ENCODE measurements around the gene USP17L27. TPM values are rescaled to one million over a fixed set of nuclear protein-coding genes. Genes with fewer than 3 reads are reported as not detected.
"Not testable (repeated sequence)": the region's sequence is repeated elsewhere in the genome, so short reads cannot be mapped to it uniquely, and the experiment has no call there.

USP17L27 gene
- total RNA-seq, 5 donors from 2014 or later (not counting 1 experiment from before 2014, with no cell fraction given), result not detected

GRCh38 chr4:9348593-9348992, 4.6 kb downstream of the USP17L27 start, which contains the start of gene USP17L28:
USP17L28 (plus strand) TSS chr4:9348893; CDS start chr4:9348893, 0 bp downstream.
- H3K4me3 ChIP-seq (ENCODE audit: control insufficient read depth in 1 of 2, extremely low read depth in 1 of 2, low read length in 1 of 2); H3K4me1 Mint-ChIP-seq; H3K4me1 ChIP-seq (ENCODE audit: control insufficient read depth in 1 of 2, extremely low read depth in 1 of 2, insufficient read depth in 2 of 2, low read length in 2 of 2); H3K27ac Mint-ChIP-seq; H3K36me3 ChIP-seq (ENCODE audit: control insufficient read depth in 2 of 2, extremely low read depth in 1 of 2, insufficient read depth in 1 of 2, low read length in 1 of 2); H3K27me3 Mint-ChIP-seq; H3K36me3 Mint-ChIP-seq; CTCF ChIA-PET; H3K27me3 ChIP-seq (replicated peaks in 1 of 2; ENCODE audit: control insufficient read depth in 2 of 2, extremely low read depth in 1 of 2, insufficient read depth in 2 of 2, low read length in 1 of 2); H3K27ac ChIP-seq (ENCODE audit: low read length); POLR2A ChIA-PET; H3K4me3 Mint-ChIP-seq; H3K9me3 ChIP-seq; DNase-seq; ATAC-seq (replicated peaks in 1 of 4); H3K9me3 Mint-ChIP-seq: not testable (repeated sequence)
- WGBS (ENCODE audit: insufficient coverage), result no CpG with 5 or more reads among the region's 15 CpGs

GRCh38 chr4:9350866-9351265, 6.9 kb downstream of the USP17L27 start:
- H3K36me3 ChIP-seq (ENCODE audit: control insufficient read depth in 2 of 2, extremely low read depth in 1 of 2, insufficient read depth in 1 of 2, low read length in 1 of 2); CTCF ChIA-PET; H3K4me3 ChIP-seq (ENCODE audit: control insufficient read depth in 1 of 2, extremely low read depth in 1 of 2, low read length in 1 of 2); H3K27ac Mint-ChIP-seq; H3K4me1 ChIP-seq (ENCODE audit: control insufficient read depth in 1 of 2, extremely low read depth in 1 of 2, insufficient read depth in 2 of 2, low read length in 2 of 2); H3K4me3 Mint-ChIP-seq; H3K4me1 Mint-ChIP-seq; H3K9me3 ChIP-seq; ATAC-seq (replicated peaks in 1 of 4); H3K27me3 ChIP-seq (replicated peaks in 1 of 2; ENCODE audit: control insufficient read depth in 2 of 2, extremely low read depth in 1 of 2, insufficient read depth in 2 of 2, low read length in 1 of 2); H3K36me3 Mint-ChIP-seq; H3K9me3 Mint-ChIP-seq; H3K27ac ChIP-seq (ENCODE audit: low read length); POLR2A ChIA-PET; H3K27me3 Mint-ChIP-seq: not testable (repeated sequence)
- DNase-seq, result peak in 4 of 35 experiments; percentile 0 to 14 (median 6)
- 96% methylated on average over 8 of the region's 18 CpGs for WGBS (ENCODE audit: insufficient coverage)

- H3K27me3 Mint-ChIP-seq; H3K9me3 ChIP-seq; DNase-seq; CTCF ChIA-PET; H3K4me3 ChIP-seq (ENCODE audit: control insufficient read depth in 1 of 2, extremely low read depth in 1 of 2, low read length in 1 of 2); ATAC-seq (replicated peaks in 1 of 4); H3K36me3 ChIP-seq (ENCODE audit: control insufficient read depth in 2 of 2, extremely low read depth in 1 of 2, insufficient read depth in 1 of 2, low read length in 1 of 2); H3K27me3 ChIP-seq (replicated peaks in 1 of 2; ENCODE audit: control insufficient read depth in 2 of 2, extremely low read depth in 1 of 2, insufficient read depth in 2 of 2, low read length in 1 of 2); POLR2A ChIA-PET; H3K4me3 Mint-ChIP-seq; H3K27ac ChIP-seq (ENCODE audit: low read length); H3K36me3 Mint-ChIP-seq; H3K4me1 ChIP-seq (ENCODE audit: control insufficient read depth in 1 of 2, extremely low read depth in 1 of 2, insufficient read depth in 2 of 2, low read length in 2 of 2); H3K4me1 Mint-ChIP-seq; H3K9me3 Mint-ChIP-seq; H3K27ac Mint-ChIP-seq: not testable (repeated sequence)
- no CpG with 5 or more reads among the region's 15 CpGs for WGBS (ENCODE audit: insufficient coverage)
These were observed 9.4 kb downstream of the USP17L27 start, which contains the start of gene USP17L29 for GRCh38 chr4:9353338-9353737. USP17L29 (plus strand) TSS chr4:9353638; CDS start chr4:9353638, 0 bp downstream.

- H3K27ac Mint-ChIP-seq; H3K27me3 ChIP-seq (replicated peaks in 1 of 2; ENCODE audit: control insufficient read depth in 2 of 2, extremely low read depth in 1 of 2, insufficient read depth in 2 of 2, low read length in 1 of 2); H3K27me3 Mint-ChIP-seq; H3K36me3 ChIP-seq (ENCODE audit: control insufficient read depth in 2 of 2, extremely low read depth in 1 of 2, insufficient read depth in 1 of 2, low read length in 1 of 2); H3K9me3 Mint-ChIP-seq; H3K4me1 ChIP-seq (ENCODE audit: control insufficient read depth in 1 of 2, extremely low read depth in 1 of 2, insufficient read depth in 2 of 2, low read length in 2 of 2); H3K4me1 Mint-ChIP-seq; H3K9me3 ChIP-seq; POLR2A ChIA-PET; ATAC-seq (replicated peaks in 1 of 4); H3K36me3 Mint-ChIP-seq; DNase-seq; CTCF ChIA-PET; H3K4me3 Mint-ChIP-seq; H3K27ac ChIP-seq (ENCODE audit: low read length); H3K4me3 ChIP-seq (ENCODE audit: control insufficient read depth in 1 of 2, extremely low read depth in 1 of 2, low read length in 1 of 2): not testable (repeated sequence)
- no CpG with 5 or more reads among the region's 15 CpGs for WGBS (ENCODE audit: insufficient coverage)
These were observed 18.9 kb downstream of the USP17L27 start, which contains the start of gene USP17L30 for GRCh38 chr4:9362829-9363228. USP17L30 (plus strand) TSS chr4:9363129; CDS start chr4:9363129, 0 bp downstream.

GRCh38 chr4:9379881-9380280, 35.9 kb downstream of the USP17L27 start:
- H3K27me3 Mint-ChIP-seq, DNase-seq: not testable (repeated sequence)

GRCh38 chr4:9381012-9381534, 37.1 kb downstream of the USP17L27 start:
- H3K27ac ChIP-seq (ENCODE audit: low read length); H3K27me3 ChIP-seq (replicated peaks in 1 of 2; ENCODE audit: control insufficient read depth in 2 of 2, extremely low read depth in 1 of 2, insufficient read depth in 2 of 2, low read length in 1 of 2); H3K9me3 Mint-ChIP-seq; H3K27ac Mint-ChIP-seq; H3K27me3 Mint-ChIP-seq; H3K4me1 Mint-ChIP-seq; POLR2A ChIA-PET; CTCF ChIA-PET; H3K9me3 ChIP-seq; H3K36me3 Mint-ChIP-seq; H3K36me3 ChIP-seq (ENCODE audit: control insufficient read depth in 2 of 2, extremely low read depth in 1 of 2, insufficient read depth in 1 of 2, low read length in 1 of 2); H3K4me1 ChIP-seq (ENCODE audit: control insufficient read depth in 1 of 2, extremely low read depth in 1 of 2, insufficient read depth in 2 of 2, low read length in 2 of 2): not testable (repeated sequence)
- peak in 1 of 4 experiments; percentile 42 for ATAC-seq (replicated peaks in 1 of 4)
- peak overlapping the region; percentile 25 to 61 (median 61) for H3K4me3 Mint-ChIP-seq
- peak overlapping the region; percentile 38 for H3K4me3 ChIP-seq (ENCODE audit: control insufficient read depth in 1 of 2, extremely low read depth in 1 of 2, low read length in 1 of 2)
- 76% methylated on average over 9 of the region's 36 CpGs for WGBS (ENCODE audit: insufficient coverage)
- DNase-seq, result peak in 33 of 35 experiments; percentile 8 to 62 (median 31)

More at GRCh38 chr4:9379881-9380280, 35.9 kb downstream of the USP17L27 start:
- H3K27ac Mint-ChIP-seq; H3K36me3 Mint-ChIP-seq; H3K4me1 Mint-ChIP-seq; CTCF ChIA-PET; H3K27ac ChIP-seq (ENCODE audit: low read length); H3K9me3 ChIP-seq; H3K4me1 ChIP-seq (ENCODE audit: control insufficient read depth in 1 of 2, extremely low read depth in 1 of 2, insufficient read depth in 2 of 2, low read length in 2 of 2); H3K4me3 ChIP-seq (ENCODE audit: control insufficient read depth in 1 of 2, extremely low read depth in 1 of 2, low read length in 1 of 2); POLR2A ChIA-PET; ATAC-seq (replicated peaks in 1 of 4); H3K27me3 ChIP-seq (replicated peaks in 1 of 2; ENCODE audit: control insufficient read depth in 2 of 2, extremely low read depth in 1 of 2, insufficient read depth in 2 of 2, low read length in 1 of 2); H3K9me3 Mint-ChIP-seq; H3K36me3 ChIP-seq (ENCODE audit: control insufficient read depth in 2 of 2, extremely low read depth in 1 of 2, insufficient read depth in 1 of 2, low read length in 1 of 2): not testable (repeated sequence)
- no CpG with 5 or more reads among the region's 1 CpG for WGBS (ENCODE audit: insufficient coverage)
- peak overlapping the region in 1 of 3 donors; percentile 61 for H3K4me3 Mint-ChIP-seq

GRCh38 chr4:9384126-9384525, 40.2 kb downstream of the USP17L27 start:
- Histone ChIP-seq H3K27ac (ENCODE audit: low read length) (no peak overlapping the region), H3K36me3 (ENCODE audit: control insufficient read depth in 2 of 2, extremely low read depth in 1 of 2, insufficient read depth in 1 of 2, low read length in 1 of 2) (no peaks in the 10 kb centered on the region), H3K4me3 (ENCODE audit: control insufficient read depth in 1 of 2, extremely low read depth in 1 of 2, low read length in 1 of 2) (no peak overlapping the region), H3K9me3 (no peaks in the 10 kb centered on the region), H3K27me3 (replicated peaks in 1 of 2; ENCODE audit: control insufficient read depth in 2 of 2, extremely low read depth in 1 of 2, insufficient read depth in 2 of 2, low read length in 1 of 2) (no peaks in the 10 kb centered on the region), H3K4me1 (ENCODE audit: control insufficient read depth in 1 of 2, extremely low read depth in 1 of 2, insufficient read depth in 2 of 2, low read length in 2 of 2) (peaks cover 0 to 4% of the 10 kb centered on the region in 2 experiments)
- ChIA-PET CTCF (no interaction called here), POLR2A (no interaction called here)
- H3K36me3 Mint-ChIP-seq, result no peaks in the 10 kb centered on the region
- H3K27ac Mint-ChIP-seq, result no peak overlapping the region
- H3K9me3 Mint-ChIP-seq, result no peaks in the 10 kb centered on the region
- no peak overlapping the region for H3K4me3 Mint-ChIP-seq
- no CpG with 5 or more reads among the region's 1 CpG for WGBS (ENCODE audit: insufficient coverage)
- peaks cover 0 to 4% (median 0%) of the 10 kb centered on the region in 3 donors for H3K4me1 Mint-ChIP-seq
- DNase-seq, result no peak
- H3K27me3 Mint-ChIP-seq, result no peaks in the 10 kb centered on the region
- no peak for ATAC-seq (replicated peaks in 1 of 4)
